ENCODE measurements around the gene MYH7.

DNA sequence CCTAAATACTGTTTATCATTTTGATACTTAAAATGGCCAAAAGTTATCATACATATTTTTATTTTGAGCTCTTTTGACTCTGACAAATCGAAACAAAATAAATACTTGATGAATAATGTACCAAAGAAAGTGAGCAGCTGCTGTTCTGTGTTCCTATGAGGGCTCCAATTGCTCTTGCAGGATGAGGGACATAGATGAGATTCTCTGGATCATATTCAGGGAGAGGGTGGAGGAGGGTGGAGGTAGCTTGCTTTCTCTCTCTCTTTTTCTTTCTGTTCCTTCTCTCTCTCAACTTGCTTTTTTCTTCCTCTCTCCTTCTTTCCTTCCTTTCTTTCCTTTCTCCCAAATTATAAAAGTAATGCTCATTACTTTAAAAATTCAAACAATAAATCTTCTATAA is 8.9 kb upstream of the MYH7 start:
- TF ChIP-seq, protein P1, sequence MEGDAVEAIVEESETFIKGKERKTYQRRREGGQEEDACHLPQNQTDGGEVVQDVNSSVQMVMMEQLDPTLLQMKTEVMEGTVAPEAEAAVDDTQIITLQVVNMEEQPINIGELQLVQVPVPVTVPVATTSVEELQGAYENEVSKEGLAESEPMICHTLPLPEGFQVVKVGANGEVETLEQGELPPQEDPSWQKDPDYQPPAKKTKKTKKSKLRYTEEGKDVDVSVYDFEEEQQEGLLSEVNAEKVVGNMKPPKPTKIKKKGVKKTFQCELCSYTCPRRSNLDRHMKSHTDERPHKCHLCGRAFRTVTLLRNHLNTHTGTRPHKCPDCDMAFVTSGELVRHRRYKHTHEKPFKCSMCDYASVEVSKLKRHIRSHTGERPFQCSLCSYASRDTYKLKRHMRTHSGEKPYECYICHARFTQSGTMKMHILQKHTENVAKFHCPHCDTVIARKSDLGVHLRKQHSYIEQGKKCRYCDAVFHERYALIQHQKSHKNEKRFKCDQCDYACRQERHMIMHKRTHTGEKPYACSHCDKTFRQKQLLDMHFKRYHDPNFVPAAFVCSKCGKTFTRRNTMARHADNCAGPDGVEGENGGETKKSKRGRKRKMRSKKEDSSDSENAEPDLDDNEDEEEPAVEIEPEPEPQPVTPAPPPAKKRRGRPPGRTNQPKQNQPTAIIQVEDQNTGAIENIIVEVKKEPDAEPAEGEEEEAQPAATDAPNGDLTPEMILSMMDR (optimal IDR thresholded peaks at IDR 0.05 in 1 of 3, IDR thresholded peaks at IDR 0.05 in 1 of 3, conservative IDR thresholded peaks at IDR 0.05 in 1 of 3; ENCODE audit: extremely low read depth in 1 of 3, insufficient read depth in 2 of 3, low read length in 3 of 3): no peak
- TF ChIP-seq EZH2 (IDR thresholded peaks at IDR 0.05; ENCODE audit: low read length): no peak
